ENCODE data around the gene PCSK6. TPM values are rescaled to one million over a fixed set of nuclear protein-coding genes. Genes with fewer than 3 reads are reported as not detected.

Gene PCSK6
- total and polyA plus RNA-seq, 2 of the 8 experiments (the other 6 are each of a cell fraction or from before 2014, with no cell fraction given): 1.9 to 4.0 TPM

- TF ChIP-seq, protein P1, sequence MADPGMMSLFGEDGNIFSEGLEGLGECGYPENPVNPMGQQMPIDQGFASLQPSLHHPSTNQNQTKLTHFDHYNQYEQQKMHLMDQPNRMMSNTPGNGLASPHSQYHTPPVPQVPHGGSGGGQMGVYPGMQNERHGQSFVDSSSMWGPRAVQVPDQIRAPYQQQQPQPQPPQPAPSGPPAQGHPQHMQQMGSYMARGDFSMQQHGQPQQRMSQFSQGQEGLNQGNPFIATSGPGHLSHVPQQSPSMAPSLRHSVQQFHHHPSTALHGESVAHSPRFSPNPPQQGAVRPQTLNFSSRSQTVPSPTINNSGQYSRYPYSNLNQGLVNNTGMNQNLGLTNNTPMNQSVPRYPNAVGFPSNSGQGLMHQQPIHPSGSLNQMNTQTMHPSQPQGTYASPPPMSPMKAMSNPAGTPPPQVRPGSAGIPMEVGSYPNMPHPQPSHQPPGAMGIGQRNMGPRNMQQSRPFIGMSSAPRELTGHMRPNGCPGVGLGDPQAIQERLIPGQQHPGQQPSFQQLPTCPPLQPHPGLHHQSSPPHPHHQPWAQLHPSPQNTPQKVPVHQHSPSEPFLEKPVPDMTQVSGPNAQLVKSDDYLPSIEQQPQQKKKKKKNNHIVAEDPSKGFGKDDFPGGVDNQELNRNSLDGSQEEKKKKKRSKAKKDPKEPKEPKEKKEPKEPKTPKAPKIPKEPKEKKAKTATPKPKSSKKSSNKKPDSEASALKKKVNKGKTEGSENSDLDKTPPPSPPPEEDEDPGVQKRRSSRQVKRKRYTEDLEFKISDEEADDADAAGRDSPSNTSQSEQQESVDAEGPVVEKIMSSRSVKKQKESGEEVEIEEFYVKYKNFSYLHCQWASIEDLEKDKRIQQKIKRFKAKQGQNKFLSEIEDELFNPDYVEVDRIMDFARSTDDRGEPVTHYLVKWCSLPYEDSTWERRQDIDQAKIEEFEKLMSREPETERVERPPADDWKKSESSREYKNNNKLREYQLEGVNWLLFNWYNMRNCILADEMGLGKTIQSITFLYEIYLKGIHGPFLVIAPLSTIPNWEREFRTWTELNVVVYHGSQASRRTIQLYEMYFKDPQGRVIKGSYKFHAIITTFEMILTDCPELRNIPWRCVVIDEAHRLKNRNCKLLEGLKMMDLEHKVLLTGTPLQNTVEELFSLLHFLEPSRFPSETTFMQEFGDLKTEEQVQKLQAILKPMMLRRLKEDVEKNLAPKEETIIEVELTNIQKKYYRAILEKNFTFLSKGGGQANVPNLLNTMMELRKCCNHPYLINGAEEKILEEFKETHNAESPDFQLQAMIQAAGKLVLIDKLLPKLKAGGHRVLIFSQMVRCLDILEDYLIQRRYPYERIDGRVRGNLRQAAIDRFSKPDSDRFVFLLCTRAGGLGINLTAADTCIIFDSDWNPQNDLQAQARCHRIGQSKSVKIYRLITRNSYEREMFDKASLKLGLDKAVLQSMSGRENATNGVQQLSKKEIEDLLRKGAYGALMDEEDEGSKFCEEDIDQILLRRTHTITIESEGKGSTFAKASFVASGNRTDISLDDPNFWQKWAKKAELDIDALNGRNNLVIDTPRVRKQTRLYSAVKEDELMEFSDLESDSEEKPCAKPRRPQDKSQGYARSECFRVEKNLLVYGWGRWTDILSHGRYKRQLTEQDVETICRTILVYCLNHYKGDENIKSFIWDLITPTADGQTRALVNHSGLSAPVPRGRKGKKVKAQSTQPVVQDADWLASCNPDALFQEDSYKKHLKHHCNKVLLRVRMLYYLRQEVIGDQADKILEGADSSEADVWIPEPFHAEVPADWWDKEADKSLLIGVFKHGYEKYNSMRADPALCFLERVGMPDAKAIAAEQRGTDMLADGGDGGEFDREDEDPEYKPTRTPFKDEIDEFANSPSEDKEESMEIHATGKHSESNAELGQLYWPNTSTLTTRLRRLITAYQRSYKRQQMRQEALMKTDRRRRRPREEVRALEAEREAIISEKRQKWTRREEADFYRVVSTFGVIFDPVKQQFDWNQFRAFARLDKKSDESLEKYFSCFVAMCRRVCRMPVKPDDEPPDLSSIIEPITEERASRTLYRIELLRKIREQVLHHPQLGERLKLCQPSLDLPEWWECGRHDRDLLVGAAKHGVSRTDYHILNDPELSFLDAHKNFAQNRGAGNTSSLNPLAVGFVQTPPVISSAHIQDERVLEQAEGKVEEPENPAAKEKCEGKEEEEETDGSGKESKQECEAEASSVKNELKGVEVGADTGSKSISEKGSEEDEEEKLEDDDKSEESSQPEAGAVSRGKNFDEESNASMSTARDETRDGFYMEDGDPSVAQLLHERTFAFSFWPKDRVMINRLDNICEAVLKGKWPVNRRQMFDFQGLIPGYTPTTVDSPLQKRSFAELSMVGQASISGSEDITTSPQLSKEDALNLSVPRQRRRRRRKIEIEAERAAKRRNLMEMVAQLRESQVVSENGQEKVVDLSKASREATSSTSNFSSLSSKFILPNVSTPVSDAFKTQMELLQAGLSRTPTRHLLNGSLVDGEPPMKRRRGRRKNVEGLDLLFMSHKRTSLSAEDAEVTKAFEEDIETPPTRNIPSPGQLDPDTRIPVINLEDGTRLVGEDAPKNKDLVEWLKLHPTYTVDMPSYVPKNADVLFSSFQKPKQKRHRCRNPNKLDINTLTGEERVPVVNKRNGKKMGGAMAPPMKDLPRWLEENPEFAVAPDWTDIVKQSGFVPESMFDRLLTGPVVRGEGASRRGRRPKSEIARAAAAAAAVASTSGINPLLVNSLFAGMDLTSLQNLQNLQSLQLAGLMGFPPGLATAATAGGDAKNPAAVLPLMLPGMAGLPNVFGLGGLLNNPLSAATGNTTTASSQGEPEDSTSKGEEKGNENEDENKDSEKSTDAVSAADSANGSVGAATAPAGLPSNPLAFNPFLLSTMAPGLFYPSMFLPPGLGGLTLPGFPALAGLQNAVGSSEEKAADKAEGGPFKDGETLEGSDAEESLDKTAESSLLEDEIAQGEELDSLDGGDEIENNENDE (IDR thresholded peaks at IDR 0.05; ENCODE audit: insufficient replicate concordance, low read length): no peak
- no peak for TF ChIP-seq KDM1A (IDR thresholded peaks at IDR 0.05; ENCODE audit: borderline replicate concordance, low read length)
- TF ChIP-seq TAF7 (optimal IDR thresholded peaks at IDR 0.05; ENCODE audit: borderline replicate concordance, low read depth, low read length): no peak
- no peak for TF ChIP-seq EP300 (IDR thresholded peaks at IDR 0.05; ENCODE audit: borderline replicate concordance in 1 of 2, low read depth in 2 of 2, low read length in 2 of 2)
Measured at GRCh38 chr15:101498076-101498716, 8.7 kb upstream of the PCSK6 start (continued).

Data from H1 (cell line).